Kidney (tissue), 22 donors: ENCODE results near the gene STEAP2. TPM values are rescaled to one million over a fixed set of nuclear protein-coding genes. Genes with fewer than 3 reads are reported as not detected.

Experiments
- DNase-seq, 5 donors: peaks; one replicate each; pipeline ENCODE4 v3.0.0-alpha.2; 2013 to 2020
- FAIRE-seq: peaks from 2 replicates; lab custom pipeline; 2012; peaks lifted over from hg19 to GRCh38; lab: Jason Lieb, UNC
- H3K27ac ChIP-seq, 2 donors: one replicate each; pipeline ENCODE4 v1.7.0; 2013; ENCODE audit warnings: low read depth in 2 of 2, low read length in 2 of 2, inconsistent platforms in 1 of 2
- H3K27me3 ChIP-seq: one replicate; pipeline ENCODE4 v1.7.1; 2013; ENCODE audit warnings: low read length, inconsistent platforms; ENCODE audit not compliant: control insufficient read depth, insufficient read depth
- H3K36me3 ChIP-seq, 3 donors: one replicate each; pipeline versions ENCODE4 v1.7.0 to v1.7.1; 2013; ENCODE audit warnings: low read length in 3 of 3, control low read depth in 1 of 3, inconsistent platforms in 1 of 3; ENCODE audit not compliant: insufficient read depth in 3 of 3, control insufficient read depth in 2 of 3
- H3K4me1 ChIP-seq, 3 donors: one replicate each; pipeline versions ENCODE4 v1.7.0 to v1.7.1; 2013; ENCODE audit warnings: low read length in 3 of 3, inconsistent platforms in 1 of 3, low read depth in 1 of 3; ENCODE audit not compliant: control insufficient read depth in 2 of 3, insufficient read depth in 2 of 3
- H3K4me3 ChIP-seq, 3 donors: one replicate each; pipeline versions ENCODE4 v1.7.0 to v1.8.1; 2013; ENCODE audit warnings: low read length in 3 of 3, control low read depth in 1 of 3, inconsistent platforms in 1 of 3
- H3K9ac ChIP-seq, 3 donors: one replicate each; pipeline versions ENCODE4 v1.7.0 to v1.7.1; 2013; ENCODE audit warnings: low read length in 3 of 3, control low read depth in 1 of 3, inconsistent platforms in 1 of 3
- H3K9me3 ChIP-seq, 3 donors: one replicate each; pipeline versions ENCODE4 v1.7.0 to v1.7.1; 2013; ENCODE audit warnings: low read length in 3 of 3, control low read depth in 1 of 3, inconsistent platforms in 1 of 3; ENCODE audit not compliant: control insufficient read depth in 2 of 3, insufficient read depth in 1 of 3
- CTCF ChIP-seq: IDR thresholded peaks from 3 replicates; pipeline ENCODE4 v1.5.1; 2012; ENCODE audit warnings: mild to moderate bottlenecking, moderate library complexity, borderline replicate concordance; ENCODE audit not compliant: insufficient read depth; ENCODE audit errors: extremely low read depth
- intact Hi-C: fragments of 100-400 bp; cut with DNase I; formaldehyde crosslinking; loops from one replicate; pipeline ENCODE4 v1.11.1; 2022
- long read RNA-seq, 10 donors: library from polyadenylated mRNA in 1 of 10; unstranded in 1 of 10; transcript quantifications; one replicate each; pipeline ENCODE4 v2.0.0 and lab custom pipeline, GENCODE V29; 2021 to 2026
- polyA plus RNA-seq: library from polyadenylated mRNA; stranded (reverse); fragments of 350-450 nt; fragmentation: Illumina TruSeq; extraction: RNeasy Lipid Tissue Mini Kit (QIAGEN cat#74804); gene quantifications from one replicate; pipeline ENCODE4 v1.2.3, GENCODE V29; 2014; ENCODE audit warnings: low read depth, low replicate concordance; ENCODE audit not compliant: insufficient read depth
- total RNA-seq: library from RNA; stranded (reverse); fragmentation: NEBNext Ultra II Directional; extraction: Animal tissue kit (Norgen Biotek cat#: 25700); gene quantifications from one replicate; pipeline ENCODE4 v1.2.1, GENCODE V29; 2021
- donor health status: control.
- donor health status: control.
- donor health status: control.
- donor health status: control.
- donor health status: control.
- donor health status: DM: yes; HTN: yes; CAD: no.
- donor health status: Normal renal cell carcinoma (clear cell type).

Gene STEAP2
- total RNA-seq = 15.8 TPM
- polyA plus RNA-seq = 8.9 TPM
- long read RNA-seq, donor 1, full-length matches to known transcripts = 2 of 2 reads
- long read RNA-seq, donor 1, partial matches to known transcripts = 0 of 2 reads
- long read RNA-seq, donor 1, other reads (novel, unspliced or antisense) = 0 of 2 reads
- long read RNA-seq, donor 2 = 0 reads
- long read RNA-seq, donor 3, full-length matches to known transcripts = 1 of 1 reads
- long read RNA-seq, donor 3, partial matches to known transcripts = 0 of 1 reads
- long read RNA-seq, donor 3, other reads (novel, unspliced or antisense) = 0 of 1 reads
- long read RNA-seq, donor 4 = 0 reads
- long read RNA-seq, donor 5 = 0 reads
- long read RNA-seq, donor 6, partial matches to known transcripts = 8 of 8 reads
- long read RNA-seq, donor 6, other reads (novel, unspliced or antisense) = 0 of 8 reads
- long read RNA-seq, donor 7, partial matches to known transcripts = 2 of 5 reads
- long read RNA-seq, donor 7, other reads (novel, unspliced or antisense) = 3 of 5 reads
- long read RNA-seq, donor 8, full-length matches to known transcripts = 1 of 6 reads
- long read RNA-seq, donor 8, partial matches to known transcripts = 5 of 6 reads
- long read RNA-seq, donor 8, other reads (novel, unspliced or antisense) = 0 of 6 reads
- long read RNA-seq, donor 9 = 0 reads
- long read RNA-seq, donor 10, partial matches to known transcripts = 8 of 8 reads
- long read RNA-seq, donor 10, other reads (novel, unspliced or antisense) = 0 of 8 reads

- Histone ChIP-seq H3K9me3 (no peaks in the 10 kb centered on the region), H3K9ac (peak within 1 kb of the TSS; percentile 45 to 95 (median 90))
These were observed at the start of gene STEAP2 for GRCh38 chr7:90211391-90212148. Gene STEAP2 (plus strand): TSS chr7:90211740. CDS start chr7:90225083, 13,343 bp downstream.

DNA sequence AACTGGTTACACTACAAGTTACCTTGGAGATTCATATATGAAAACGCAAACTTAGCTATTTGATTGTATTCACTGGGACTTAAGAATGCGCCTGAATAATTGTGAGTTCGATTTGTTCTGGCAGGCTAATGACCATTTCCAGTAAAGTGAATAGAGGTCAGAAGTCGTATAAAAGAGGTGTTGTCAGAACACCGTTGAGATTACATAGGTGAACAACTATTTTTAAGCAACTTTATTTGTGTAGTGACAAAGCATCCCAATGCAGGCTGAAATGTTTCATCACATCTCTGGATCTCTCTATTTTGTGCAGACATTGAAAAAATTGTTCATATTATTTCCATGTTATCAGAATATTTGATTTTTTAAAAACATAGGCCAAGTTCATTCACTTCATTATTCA is 48.0 kb upstream of the STEAP2 start:
- no peak for TF ChIP-seq CTCF
- H3K9me3 ChIP-seq = no peaks in the 10 kb centered on the region
- H3K4me1 ChIP-seq = no peaks in the 10 kb centered on the region
- no peaks in the 10 kb centered on the region for H3K36me3 ChIP-seq
- no peaks in the 10 kb centered on the region for H3K27me3 ChIP-seq
- DNase-seq (no peak), FAIRE-seq (no peak)
- intact Hi-C loops = no loop called here
- H3K4me3 ChIP-seq = no peak overlapping the region
- H3K9ac ChIP-seq = no peak overlapping the region
- H3K27ac ChIP-seq = no peak overlapping the region

More at GRCh38 chr7:90211391-90212148, at the start of gene STEAP2:
- peak within 1 kb of the TSS; percentile 68 to 84 (median 78) for H3K4me3 ChIP-seq
- H3K27ac ChIP-seq = peak within 1 kb of the TSS; percentile 86 to 88
- peak; percentile 94 to 97 (median 95) for DNase-seq
- no peaks in the 10 kb centered on the region for H3K36me3 ChIP-seq
- intact Hi-C loops = no loop called here
- peak; percentile 37 for TF ChIP-seq CTCF
- no peak for FAIRE-seq
- H3K4me1 ChIP-seq = peaks cover 0 to 18% (median 0%) of the 10 kb centered on the region in 3 donors
- H3K27me3 ChIP-seq = no peaks in the 10 kb centered on the region

DNA sequence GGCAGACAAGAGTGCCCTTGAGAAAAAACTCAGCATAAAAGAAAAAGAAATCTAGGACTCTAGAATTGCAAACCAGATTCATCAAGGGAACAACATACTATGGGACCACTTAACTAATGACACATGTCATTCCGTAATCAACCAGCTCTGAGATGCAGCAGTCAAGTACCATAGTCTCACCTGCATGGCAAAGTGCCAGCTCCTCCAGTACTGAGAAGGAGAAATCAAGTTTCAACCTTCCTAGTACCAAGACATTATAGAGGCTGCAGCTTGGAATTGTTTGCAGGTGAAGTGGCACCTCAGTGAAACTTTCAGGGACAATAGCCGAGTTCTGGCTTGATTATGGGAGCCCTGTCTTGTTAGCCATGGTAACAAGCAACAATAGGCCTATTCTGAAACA is 45.8 kb upstream of the STEAP2 start:
- Histone ChIP-seq H3K27me3 (no peaks in the 10 kb centered on the region), H3K9ac (no peak overlapping the region), H3K9me3 (no peaks in the 10 kb centered on the region), H3K27ac (no peak overlapping the region), H3K4me3 (no peak overlapping the region), H3K36me3 (no peaks in the 10 kb centered on the region), H3K4me1 (no peaks in the 10 kb centered on the region)
- TF ChIP-seq CTCF = no peak
- intact Hi-C loops = no loop called here
- FAIRE-seq (no peak), DNase-seq (no peak)
